GM10248 (cell line): ENCODE data around the gene HEBP2.

Experiments
- CTCF ChIA-PET: fragments of 300-600 bp; sonication (Branson Sonifier 250); formaldehyde crosslinking; extraction: SDS; loops from one replicate; lab custom pipeline; 2021; ENCODE audit warnings: antibody characterized with exemption; lab: Yijun Ruan, JAX
- POLR2A ChIA-PET: fragments of 350-650 bp; sonication (Branson Sonifier 250); formaldehyde crosslinking; extraction: SDS; loops from one replicate; lab custom pipeline; 2020; ENCODE audit warnings: antibody characterized with exemption; lab: Yijun Ruan, JAX
- DNase-seq: peaks from one replicate; pipeline ENCODE4 v3.0.0; 2012; ENCODE audit errors: extremely low spot score
- CTCF ChIP-seq: IDR thresholded peaks from 2 replicates; pipeline ENCODE4 v1.5.1; 2012; ENCODE audit warnings: mild to moderate bottlenecking, low read depth; ENCODE audit errors: extremely low read depth, missing control alignments, control extremely low read depth

Gene HEBP2

GRCh38 chr6:138410972-138411880 is 7.2 kb downstream of the HEBP2 start:
- ChIA-PET POLR2A (no interaction called here), CTCF (interaction anchor here (1.4 kb wide), 1 partner anchor 8 kb away, joined by 4 read pairs; no protein-coding TSS in a partner anchor)
- peak; percentile 29 for DNase-seq
- no peak for TF ChIP-seq CTCF

- no peak for DNase-seq
- ChIA-PET POLR2A (interaction anchor here (0.7 kb wide), 1 partner anchor 372 kb away, joined by 3 read pairs; no protein-coding TSS in a partner anchor), CTCF (interaction anchor here (1.2 to 4.4 kb wide), 2 partner anchors 11 to 27 kb away, joined by 3 to 29 read pairs; partner anchors contain the start of gene HEBP2)
- no peak for TF ChIP-seq CTCF
These were observed 11.1 kb downstream of the HEBP2 start for GRCh38 chr6:138415125-138415524.

- TF ChIP-seq CTCF = no peak
- DNase-seq = no peak
- POLR2A ChIA-PET = interaction anchor here (1.6 kb wide), 1 partner anchor 12 kb away, joined by 5 read pairs; the partner anchor contains the start of gene HEBP2
- CTCF ChIA-PET = interaction anchor here (1.2 to 4.4 kb wide), 3 partner anchors 12 to 350 kb away, joined by 3 to 29 read pairs (median 4); partner anchors contain the start of gene HEBP2
These were observed 12.2 kb downstream of the HEBP2 start for GRCh38 chr6:138416206-138416605.

- ChIA-PET CTCF (interaction anchor here (1.0 to 1.8 kb wide), 2 partner anchors 11 to 13 kb away, joined by 3 to 8 read pairs; partner anchors contain the start of gene HEBP2), POLR2A (no interaction called here)
- no peak for DNase-seq
- no peak for TF ChIP-seq CTCF
These were observed 13.6 kb downstream of the HEBP2 start for GRCh38 chr6:138417493-138418117.

GRCh38 chr6:138418118-138418742 is 14.2 kb downstream of the HEBP2 start:
- no peak for TF ChIP-seq CTCF
- ChIA-PET POLR2A (no interaction called here), CTCF (interaction anchor here (1.0 to 1.8 kb wide), 2 partner anchors 10 to 14 kb away, joined by 3 to 8 read pairs; partner anchors contain the start of gene HEBP2)
- no peak for DNase-seq

- POLR2A ChIA-PET = no interaction called here
- no peak for TF ChIP-seq CTCF
- DNase-seq = no peak
- CTCF ChIA-PET = interaction anchor here (0.8 to 2.3 kb wide), 2 partner anchors 15 to 90 kb away, joined by 3 to 6 read pairs; partner anchors contain the start of gene HEBP2
These were observed 15.7 kb downstream of the HEBP2 start for GRCh38 chr6:138419766-138420165.
